Common myeloid progenitor, CD34-positive (primary cell): Measurements from ENCODE around the gene PER3.

Source experiments
- CTCF ChIA-PET: fragments of 350-600 bp; sonication (Branson Sonifier 250); formaldehyde crosslinking; loops from one replicate; lab custom pipeline; 2021; ENCODE audit warnings: antibody characterized with exemption; lab: Charles Lee
- POLR2A ChIA-PET: fragments of 350-600 bp; sonication (Branson Sonifier 250); formaldehyde crosslinking; loops from one replicate; lab custom pipeline; 2021; ENCODE audit warnings: antibody characterized with exemption; lab: Charles Lee
- DNase-seq, 3 donors: peaks; one replicate each; pipeline versions ENCODE4 v3.0.0 to v3.0.0-alpha.2; 2013
- H3K27ac ChIP-seq, 2 experiments: 1 replicate in 1 of 2; 2 replicates in 1 of 2; pipeline ENCODE4 v1.7.0; 2013; ENCODE audit warnings: inconsistent platforms in 2 of 2, low read length in 2 of 2, mild to moderate bottlenecking in 2 of 2, low read depth in 1 of 2, moderate library complexity in 1 of 2; ENCODE audit not compliant: severe bottlenecking in 2 of 2, insufficient read depth in 1 of 2, poor library complexity in 1 of 2
- H3K27me3 ChIP-seq, 5 experiments: replicated peaks in 2 of 5; 1 replicate in 3 of 5; 2 replicates in 2 of 5; pipeline versions ENCODE4 v1.6.1 to v1.7.0; 2013; ENCODE audit warnings: low read length in 4 of 5, mild to moderate bottlenecking in 2 of 5, moderate library complexity in 2 of 5, inconsistent platforms in 1 of 5; ENCODE audit not compliant: insufficient read depth in 5 of 5, control insufficient read depth in 4 of 5
- H3K36me3 ChIP-seq, 4 experiments: 1 replicate in 2 of 4; 2 replicates in 2 of 4; pipeline versions ENCODE4 v1.6.1 to v1.7.0; 2013; ENCODE audit warnings: low read length in 3 of 4, control low read depth in 1 of 4, mild to moderate bottlenecking in 1 of 4; ENCODE audit not compliant: control insufficient read depth in 4 of 4, insufficient read depth in 4 of 4
- H3K4me1 ChIP-seq, 4 experiments: 1 replicate in 3 of 4; 2 replicates in 1 of 4; pipeline versions ENCODE4 v1.6.1 to v1.7.1; 2013; ENCODE audit warnings: low read length in 3 of 4, mild to moderate bottlenecking in 3 of 4, control low read depth in 1 of 4, inconsistent platforms in 1 of 4, moderate library complexity in 1 of 4; ENCODE audit not compliant: control insufficient read depth in 4 of 4, insufficient read depth in 4 of 4; ENCODE audit errors: control extremely low read depth in 1 of 4
- H3K4me3 ChIP-seq, 7 experiments: 1 replicate in 4 of 7; 2 replicates in 3 of 7; pipeline versions ENCODE4 v1.5.1 to v1.7.0; 2013; ENCODE audit warnings: mild to moderate bottlenecking in 7 of 7, low read length in 6 of 7, moderate library complexity in 6 of 7, inconsistent platforms in 2 of 7, low read depth in 2 of 7, control low read depth in 1 of 7; ENCODE audit not compliant: insufficient read depth in 4 of 7, control insufficient read depth in 1 of 7; ENCODE audit errors: extremely low read depth in 1 of 7
- H3K9me3 ChIP-seq, 5 experiments: 1 replicate in 4 of 5; 2 replicates in 1 of 5; pipeline versions ENCODE4 v1.6.1 to v1.7.1; 2013; ENCODE audit warnings: low read length in 4 of 5, mild to moderate bottlenecking in 2 of 5, inconsistent platforms in 1 of 5, low read depth in 1 of 5, moderate library complexity in 1 of 5; ENCODE audit not compliant: control insufficient read depth in 4 of 5, insufficient read depth in 2 of 5; ENCODE audit errors: control extremely low read depth in 1 of 5
- WGBS: methylation state at CpG from one replicate; pipeline ENCODE4 v1.1.5; 2013; ENCODE audit not compliant: insufficient coverage; 5-methylcytosine and 5-hydroxymethylcytosine counted together

The PER3 gene

GRCh38 chr1:7771823-7772299 is 12.2 kb upstream of the PER3 start:
- ChIA-PET POLR2A (no interaction called here), CTCF (interaction anchor here (1.1 to 1.9 kb wide), 4 partner anchors 19 to 123 kb away, joined by 3 to 10 read pairs (median 5); no protein-coding TSS in a partner anchor)
- peaks cover 5 to 22% (median 14%) of the 10 kb centered on the region in 4 experiments for H3K4me1 ChIP-seq
- peaks cover 5 to 27% (median 10%) of the 10 kb centered on the region in 4 experiments for H3K36me3 ChIP-seq
- H3K27me3 ChIP-seq, result no peaks in the 10 kb centered on the region
- peak overlapping the region; percentile 79 to 97 (median 93) for H3K4me3 ChIP-seq
- peak overlapping the region; percentile 51 to 84 for H3K27ac ChIP-seq
- 28% methylated on average over 12 of the region's 12 CpGs for WGBS
- DNase-seq, result no peak
- no peaks in the 10 kb centered on the region for H3K9me3 ChIP-seq

- no peaks in the 10 kb centered on the region for H3K27me3 ChIP-seq
- H3K4me3 ChIP-seq, result no peak overlapping the region
- peaks cover 17 to 61% (median 31%) of the 10 kb centered on the region in 4 experiments for H3K36me3 ChIP-seq
- peaks cover 0 to 19% (median 18%) of the 10 kb centered on the region in 4 experiments for H3K4me1 ChIP-seq
- WGBS, result 100% methylated on average over 3 of the region's 3 CpGs
- ChIA-PET CTCF (no interaction called here), POLR2A (no interaction called here)
- no peak overlapping the region for H3K27ac ChIP-seq
- no peaks in the 10 kb centered on the region for H3K9me3 ChIP-seq
- DNase-seq, result no peak
These were observed 6.5 kb upstream of the PER3 start for GRCh38 chr1:7777591-7777990.

GRCh38 chr1:7778133-7778628 is 5.9 kb upstream of the PER3 start:
- CTCF ChIA-PET, result interaction anchor here (1.2 kb wide), 1 partner anchor 9 kb away, joined by 4 read pairs; no protein-coding TSS in a partner anchor
- Histone ChIP-seq H3K36me3 (peaks cover 17 to 56% (median 31%) of the 10 kb centered on the region in 4 experiments), H3K4me3 (no peak overlapping the region), H3K9me3 (no peaks in the 10 kb centered on the region), H3K27ac (no peak overlapping the region), H3K27me3 (no peaks in the 10 kb centered on the region), H3K4me1 (peaks cover 0 to 24% (median 23%) of the 10 kb centered on the region in 4 experiments)
- no peak for DNase-seq
- WGBS, result 97% methylated on average over 4 of the region's 4 CpGs
- POLR2A ChIA-PET, result no interaction called here

GRCh38 chr1:7780976-7781375 is 3.1 kb upstream of the PER3 start:
- peaks cover 11 to 39% (median 23%) of the 10 kb centered on the region in 4 experiments for H3K36me3 ChIP-seq
- no peaks in the 10 kb centered on the region for H3K27me3 ChIP-seq
- H3K27ac ChIP-seq, result no peak overlapping the region
- H3K4me1 ChIP-seq, result peaks cover 0 to 30% (median 27%) of the 10 kb centered on the region in 4 experiments
- POLR2A ChIA-PET, result no interaction called here
- CTCF ChIA-PET, result interaction anchor here (3.3 kb wide), 1 partner anchor 28 kb away, joined by 11 read pairs; no protein-coding TSS in a partner anchor
- 91% methylated on average over 8 of the region's 9 CpGs for WGBS
- no peak overlapping the region for H3K4me3 ChIP-seq
- DNase-seq, result no peak
- no peaks in the 10 kb centered on the region for H3K9me3 ChIP-seq

DNA sequence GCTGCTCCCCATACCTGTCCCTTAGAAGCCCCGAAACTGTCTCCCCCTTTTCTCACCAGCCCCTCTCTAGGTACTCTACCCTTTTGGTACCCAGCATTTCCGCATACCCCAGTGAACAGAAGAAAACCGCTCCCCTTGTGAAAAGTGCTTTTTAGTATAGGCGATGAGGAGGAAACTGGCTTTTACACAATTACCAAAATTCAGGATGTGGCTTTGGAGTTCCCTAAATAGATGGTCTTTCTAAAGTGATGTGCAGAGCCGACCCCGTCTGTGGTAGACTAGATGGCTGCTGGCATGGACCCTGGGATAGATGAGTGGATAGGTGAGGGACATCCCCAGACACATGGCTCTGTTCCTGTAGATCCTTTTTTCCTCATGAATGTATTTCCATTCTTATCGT is 2.6 kb upstream of the PER3 start:
- POLR2A ChIA-PET, result no interaction called here
- no peaks in the 10 kb centered on the region for H3K27me3 ChIP-seq
- no peaks in the 10 kb centered on the region for H3K9me3 ChIP-seq
- H3K4me1 ChIP-seq, result peaks cover 0 to 30% (median 28%) of the 10 kb centered on the region in 4 experiments
- peak overlapping the region in 2 of 7 experiments; percentile 6 to 39 for H3K4me3 ChIP-seq
- CTCF ChIA-PET, result interaction anchor here (3.3 kb wide), 1 partner anchor 29 kb away, joined by 11 read pairs; no protein-coding TSS in a partner anchor
- no peak overlapping the region for H3K27ac ChIP-seq
- 0% methylated on average over 3 of the region's 7 CpGs for WGBS
- peak in 2 of 3 donors; percentile 41 to 48 for DNase-seq
- peaks cover 11 to 34% (median 22%) of the 10 kb centered on the region in 4 experiments for H3K36me3 ChIP-seq

GRCh38 chr1:7781923-7782495 is 2.1 kb upstream of the PER3 start:
- H3K27ac ChIP-seq, result no peak overlapping the region
- DNase-seq, result peak in 2 of 3 donors; percentile 33 to 51
- ChIA-PET CTCF (interaction anchor here (3.3 kb wide), 1 partner anchor 29 kb away, joined by 11 read pairs; no protein-coding TSS in a partner anchor), POLR2A (no interaction called here)
- H3K27me3 ChIP-seq, result no peaks in the 10 kb centered on the region
- peak overlapping the region in 3 of 7 experiments; percentile 5 to 39 (median 6) for H3K4me3 ChIP-seq
- peaks cover 10 to 32% (median 20%) of the 10 kb centered on the region in 4 experiments for H3K36me3 ChIP-seq
- peaks cover 2 to 34% (median 31%) of the 10 kb centered on the region in 4 experiments for H3K4me1 ChIP-seq
- WGBS, result 42% methylated on average over 12 of the region's 16 CpGs
- H3K9me3 ChIP-seq, result no peaks in the 10 kb centered on the region
